Measurements from ENCODE around the gene BTAF1.

The BTAF1 gene

DNA sequence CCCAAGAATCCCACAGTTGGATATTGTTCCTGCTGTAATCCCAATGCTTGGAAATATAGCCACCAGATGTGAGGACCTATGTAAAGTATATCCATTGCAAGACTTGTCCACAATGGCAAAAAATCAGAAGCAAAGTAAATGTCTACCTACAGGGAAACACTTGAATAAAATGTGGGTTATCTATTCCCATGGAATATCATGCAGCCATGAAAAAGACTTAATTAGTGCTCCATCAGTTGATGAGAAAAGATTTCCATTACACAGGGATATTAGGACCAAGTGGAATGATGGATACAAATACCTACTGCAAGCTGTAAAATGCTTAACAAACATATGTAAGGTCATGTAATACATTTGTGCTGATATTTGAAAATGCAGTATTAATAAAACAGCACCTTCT, 131.2 kb downstream of the BTAF1 start:
- no peak for DNase-seq

DNA sequence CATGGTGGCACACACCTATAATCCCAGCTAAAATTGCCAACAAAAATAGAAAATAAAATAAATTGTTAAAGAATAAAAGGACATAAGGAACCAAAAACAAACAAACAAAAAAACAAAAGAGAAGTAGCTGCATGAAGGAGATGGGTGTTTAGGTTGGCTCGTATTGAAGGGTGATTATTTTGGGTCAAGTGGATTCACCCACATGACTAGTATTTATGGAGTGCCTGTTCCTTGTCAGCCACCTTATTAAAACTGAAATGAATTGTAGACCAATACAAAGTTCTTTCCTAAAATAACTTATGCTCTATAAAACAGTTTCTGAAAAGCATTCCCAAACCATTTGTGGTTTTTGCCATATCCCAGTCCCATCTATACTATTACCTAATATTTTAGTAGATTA, 138.7 kb downstream of the BTAF1 start:
- DNase-seq: no peak

DNA sequence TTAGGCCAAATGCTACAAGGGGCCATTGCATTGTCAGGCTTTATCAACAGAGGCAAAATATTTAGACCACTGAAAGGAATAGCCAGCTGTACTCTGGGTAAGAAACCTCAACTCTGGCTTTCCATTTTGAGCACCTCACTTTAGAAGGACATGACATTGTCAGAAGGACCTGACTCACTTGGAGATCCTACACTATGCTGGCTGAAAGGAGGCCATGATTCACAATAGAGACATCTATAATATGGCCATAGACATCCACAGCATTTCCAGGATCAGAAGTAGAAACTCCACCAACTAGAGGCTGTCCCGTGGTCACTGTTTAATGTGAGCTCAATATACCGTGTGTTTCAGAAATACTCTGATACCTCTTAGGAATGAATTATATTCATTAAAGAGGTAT, 140.9 kb downstream of the BTAF1 start:
- no peak for DNase-seq

DNA sequence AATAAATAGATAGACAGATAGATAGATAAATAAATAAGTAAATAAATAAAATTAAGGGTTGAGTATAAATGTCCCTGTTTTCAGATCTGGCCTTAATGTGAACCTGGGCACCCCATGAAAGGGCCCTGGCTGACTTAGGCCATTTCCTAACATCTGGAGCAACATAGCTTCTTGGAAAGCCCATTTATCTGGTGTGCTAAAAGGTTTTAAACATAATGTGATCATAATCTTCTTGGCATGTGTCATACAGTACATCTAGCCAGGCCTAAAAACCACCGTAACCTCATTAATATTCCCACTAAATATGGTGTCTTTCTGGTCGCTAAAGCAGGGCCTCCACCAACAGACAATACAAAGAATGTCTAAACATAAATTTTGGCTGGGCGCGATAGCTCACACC, 142.8 kb downstream of the BTAF1 start:
- no peak for DNase-seq

DNA sequence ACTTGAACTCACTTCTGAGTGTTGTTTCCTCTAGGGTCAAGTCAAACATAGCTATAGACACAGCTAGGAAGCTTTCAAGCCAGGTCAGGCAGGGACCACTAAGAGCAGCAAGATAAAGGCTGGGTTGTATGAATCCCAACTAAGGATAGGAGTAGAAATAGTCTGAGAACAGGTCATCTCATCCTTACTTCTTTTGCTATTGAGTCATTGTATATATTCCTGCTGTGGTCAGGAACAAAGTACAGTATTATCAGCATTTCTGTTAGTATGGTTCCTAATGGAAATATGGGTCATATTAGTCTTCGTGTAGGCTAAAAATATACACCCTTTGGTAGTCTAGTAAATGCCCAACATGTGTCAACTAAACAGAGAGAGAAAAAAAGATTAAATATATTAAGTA, 145.3 kb downstream of the BTAF1 start:
- no peak for DNase-seq

DNA sequence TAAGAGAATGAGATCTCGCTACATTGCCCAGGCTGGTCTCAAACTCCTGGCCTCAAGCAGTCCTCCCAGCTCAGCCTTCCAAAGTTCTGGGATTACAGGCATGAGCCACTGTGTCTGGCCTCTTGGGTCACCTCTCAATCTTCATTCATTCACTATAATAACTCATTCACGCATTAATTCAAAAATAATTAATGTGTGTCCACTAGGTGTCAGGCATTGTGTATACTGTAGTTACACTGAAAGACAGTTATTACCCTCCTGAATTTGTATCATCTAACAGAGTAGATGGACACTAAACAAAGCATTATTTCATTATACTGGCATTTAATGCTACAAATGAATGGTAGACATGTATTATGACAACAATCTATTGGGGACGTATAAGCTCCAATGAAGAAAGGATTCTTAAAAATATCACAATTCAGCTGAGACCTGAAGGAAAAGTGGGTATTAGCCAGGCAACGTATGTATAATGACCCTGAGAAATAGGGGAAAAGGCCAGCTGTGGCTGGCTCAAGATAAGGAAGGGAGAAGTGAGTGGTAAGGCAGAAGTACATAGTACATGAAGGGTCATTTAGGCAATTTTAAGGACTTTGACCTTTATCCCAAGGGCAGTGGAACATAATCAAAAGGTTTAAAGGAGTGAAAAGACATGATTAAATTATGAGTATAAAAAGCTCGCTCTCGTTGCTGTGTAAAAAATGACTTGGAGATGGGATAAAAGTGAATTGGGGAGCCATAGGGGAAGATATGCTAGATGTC, 150.7 kb downstream of the BTAF1 start:
- DNase-seq: no peak

DNA sequence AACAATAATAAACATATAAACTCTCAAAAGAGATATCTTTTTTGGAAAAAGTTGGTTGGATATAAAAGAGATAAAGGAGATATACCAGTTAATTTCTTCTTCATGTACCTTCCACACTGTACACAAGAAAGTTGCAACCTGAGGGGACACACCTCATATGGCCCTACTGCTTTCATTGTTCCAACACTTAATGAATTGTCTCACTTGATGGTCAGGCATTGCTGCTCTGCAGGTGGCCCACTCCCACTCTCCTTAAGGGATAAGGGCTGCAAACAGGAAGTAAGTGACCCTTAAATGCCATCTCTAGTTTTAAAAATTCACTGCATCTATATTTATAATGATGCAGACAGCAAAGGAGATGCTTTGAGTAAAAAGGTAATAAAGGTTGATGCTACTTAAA, 152.3 kb downstream of the BTAF1 start:
- DNase-seq: no peak

DNA sequence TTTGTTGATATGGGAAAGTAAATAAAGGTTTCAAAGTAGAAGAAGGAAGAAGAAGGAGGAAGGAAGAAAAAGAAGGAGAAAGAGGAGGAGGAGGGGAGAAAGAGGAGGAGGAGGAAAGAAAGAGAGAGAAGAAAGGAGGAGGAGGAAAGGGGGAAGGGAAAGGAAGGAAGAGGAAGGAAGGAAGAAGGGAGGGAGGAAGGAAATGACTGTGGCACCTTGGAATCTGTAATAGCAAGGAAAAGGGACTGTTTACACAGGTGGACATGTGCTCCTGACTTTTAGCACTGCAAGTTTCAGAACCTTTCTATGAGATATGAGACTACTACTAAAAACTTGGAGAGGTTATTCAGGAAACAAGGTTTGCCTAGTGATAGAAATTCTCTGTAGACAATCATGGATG, 153.2 kb downstream of the BTAF1 start:
- no peak for DNase-seq

DNA sequence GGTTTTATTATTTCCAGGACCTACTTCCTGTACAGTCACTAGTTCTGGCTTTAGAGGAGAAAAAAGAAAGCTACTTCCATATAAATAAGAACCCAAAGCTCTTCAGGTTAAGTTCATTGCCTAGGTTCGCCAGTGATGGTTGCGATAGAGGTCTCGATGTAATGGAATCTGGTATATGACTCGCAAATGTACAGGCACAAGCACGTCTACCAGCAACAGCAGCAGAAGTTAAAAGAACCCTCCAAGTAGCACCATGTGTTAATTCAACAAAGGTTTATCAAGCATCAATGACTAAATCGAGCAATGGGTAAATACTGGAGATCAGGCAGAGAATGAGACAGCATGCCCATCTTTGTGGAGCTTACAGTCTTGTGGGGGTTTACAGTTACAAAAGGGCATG, 155.4 kb downstream of the BTAF1 start:
- DNase-seq: no peak
